Stomach (tissue), 9 donors: ENCODE data around the gene FTHL17. TPM values are rescaled to one million over a fixed set of nuclear protein-coding genes. Genes with fewer than 3 reads are reported as not detected.

Source experiments
- DNase-seq, 2 donors: peaks; one replicate each; pipeline versions ENCODE4 v3.0.0 to v3.0.0-alpha.2; 2013 to 2019
- H3K27ac ChIP-seq, 5 donors: fragments of 200-600 bp in 4 of 5; sonication (generic) in 4 of 5; one replicate each; pipeline ENCODE4 v1.5.1; 2013 to 2019; ENCODE audit warnings: mild to moderate bottlenecking in 1 of 5, moderate library complexity in 1 of 5
- H3K27me3 ChIP-seq, 3 donors: fragments of 200-600 bp; sonication (generic); one replicate each; pipeline ENCODE4 v1.5.1; 2017 to 2019; ENCODE audit warnings: mixed run types in 1 of 3
- H3K36me3 ChIP-seq, 4 donors: fragments of 200-600 bp; sonication (generic); 1 replicate in 3 of 4; 2 replicates in 1 of 4; pipeline ENCODE4 v1.5.1; 2016 to 2019
- H3K4me1 ChIP-seq, 4 donors: fragments of 200-600 bp; sonication (generic); one replicate each; pipeline ENCODE4 v1.5.1; 2016 to 2019
- H3K4me3 ChIP-seq, 4 donors: fragments of 200-600 bp; sonication (generic) in 3 of 4; one replicate each; pipeline ENCODE4 v1.5.1; 2016 to 2019; ENCODE audit warnings: mild to moderate bottlenecking in 1 of 4
- H3K9me3 ChIP-seq, 4 donors: fragments of 200-600 bp; sonication (generic); one replicate each; pipeline ENCODE4 v1.5.1; 2016 to 2019
- CTCF ChIP-seq, 7 experiments: fragments of 450-650 bp in 4 of 7; fragments of 200-600 bp in 3 of 7; sonication (generic) in 3 of 7; IDR thresholded peaks; one replicate each; pipeline ENCODE4 v1.5.1; 2016 to 2019; ENCODE audit warnings: antibody characterized with exemption in 7 of 7, control low read depth in 2 of 7, mild to moderate bottlenecking in 1 of 7
- EP300 ChIP-seq: sonication (generic); formaldehyde crosslinking; IDR thresholded peaks from one replicate; pipeline ENCODE4 v1.6.1; 2017; ENCODE audit warnings: antibody characterized with exemption
- POLR2A ChIP-seq, 4 donors: fragments of 450-650 bp; IDR thresholded peaks; one replicate each; pipeline ENCODE4 v1.6.1; 2016; ENCODE audit warnings: antibody characterized with exemption in 4 of 4, control low read depth in 2 of 4, mild to moderate bottlenecking in 1 of 4, moderate library complexity in 1 of 4
- POLR2AphosphoS5 ChIP-seq, 3 donors: sonication (generic); formaldehyde crosslinking; IDR thresholded peaks; one replicate each; pipeline ENCODE4 v1.6.1; 2016; ENCODE audit warnings: antibody characterized with exemption in 3 of 3
- WGBS, 5 donors: extraction: QIAGEN DNeasy Blood & Tissue Kit in 3 of 5; methylation state at CpG; one replicate each; pipeline versions ENCODE4 v1.1.5 to v1.1.7; 2013 to 2018; 5-methylcytosine and 5-hydroxymethylcytosine counted together
- intact Hi-C: fragments of 100-400 bp; cut with DNase I; formaldehyde crosslinking; loops from one replicate; pipeline ENCODE4 v1.15.1; 2023; ENCODE audit warnings: low total_unique reads
- polyA plus RNA-seq, 3 donors: library from polyadenylated mRNA; stranded (reverse); fragments of 200-250 nt; gene quantifications; one replicate each; pipeline ENCODE4 v1.2.3, GENCODE V29; 2013
- total RNA-seq, 5 donors: library from RNA; depleted of rRNA; stranded (reverse); fragments of >200 nt; gene quantifications; one replicate each; pipeline versions ENCODE4 v1.1.0 to v1.2.3, GENCODE V29; 2014 to 2016
- donor health status: healthy with polysubstance abuse.
- donor health status: Bipolar disorder and iron deficiency.
- donor health status: healthy.

FTHL17 gene
- total and polyA plus RNA-seq, 8 donors: not detected

GRCh38 chrX:31074522-31074921 lies 2.7 kb upstream of the FTHL17 start:
- WGBS, 5 donors: 69 to 94% (median 87%) methylated on average over 2 of the region's 2 CpGs
- H3K27me3 ChIP-seq: no peaks in the 10 kb centered on the region
- H3K27ac ChIP-seq: no peak overlapping the region
- no peak for DNase-seq
- no peak overlapping the region for H3K4me3 ChIP-seq
- H3K4me1 ChIP-seq: no peaks in the 10 kb centered on the region
- peaks cover 0 to 28% (median 10%) of the 10 kb centered on the region in 4 donors for H3K9me3 ChIP-seq
- TF ChIP-seq EP300 (no peak), POLR2AphosphoS5 (IDR thresholded peaks at IDR 0.05) (no peak), CTCF (IDR thresholded peaks at IDR 0.05) (no peak)
- intact Hi-C loops: no loop called here
- H3K36me3 ChIP-seq: no peaks in the 10 kb centered on the region

- 81 to 92% (median 90%) methylated on average over 5 to 18 of the region's 18 CpGs for WGBS, 5 donors
- intact Hi-C loops: no loop called here
These were observed 579 bp downstream of the FTHL17 start for GRCh38 chrX:31071262-31071661.

GRCh38 chrX:31070057-31070468 lies 1.8 kb downstream of the FTHL17 start:
- no peak for TF ChIP-seq CTCF (IDR thresholded peaks at IDR 0.05)
- no peak for TF ChIP-seq EP300
- no peak for TF ChIP-seq POLR2A (IDR thresholded peaks at IDR 0.05)
- intact Hi-C loops: no loop called here

More at GRCh38 chrX:31071262-31071661, 579 bp downstream of the FTHL17 start:
- H3K27me3 ChIP-seq: no peaks in the 10 kb centered on the region
- H3K36me3 ChIP-seq: no peaks in the 10 kb centered on the region
- no peak overlapping the region for H3K27ac ChIP-seq
- TF ChIP-seq EP300 (no peak), CTCF (IDR thresholded peaks at IDR 0.05) (no peak), POLR2A (IDR thresholded peaks at IDR 0.05) (no peak), POLR2AphosphoS5 (IDR thresholded peaks at IDR 0.05) (no peak)
- DNase-seq: no peak
- H3K4me3 ChIP-seq: no peak overlapping the region
- H3K4me1 ChIP-seq: no peaks in the 10 kb centered on the region
- H3K9me3 ChIP-seq: peaks cover 0 to 20% (median 9%) of the 10 kb centered on the region in 4 donors

GRCh38 chrX:31063114-31063513 lies 8.7 kb downstream of the FTHL17 start:
- intact Hi-C loops: no loop called here
- H3K4me1 ChIP-seq: no peaks in the 10 kb centered on the region
- TF ChIP-seq CTCF (IDR thresholded peaks at IDR 0.05) (no peak), POLR2AphosphoS5 (IDR thresholded peaks at IDR 0.05) (no peak), POLR2A (IDR thresholded peaks at IDR 0.05) (no peak), EP300 (no peak)
- no peak overlapping the region for H3K4me3 ChIP-seq
- H3K27me3 ChIP-seq: no peaks in the 10 kb centered on the region
- H3K27ac ChIP-seq: no peak overlapping the region
- H3K36me3 ChIP-seq: no peaks in the 10 kb centered on the region
- DNase-seq: no peak
- H3K9me3 ChIP-seq: no peaks in the 10 kb centered on the region
- 73 to 100% (median 84%) methylated on average over 1 of the region's 1 CpG for WGBS, 5 donors

More at GRCh38 chrX:31070057-31070468, 1.8 kb downstream of the FTHL17 start:
- DNase-seq: no peak
- H3K4me1 ChIP-seq: no peaks in the 10 kb centered on the region
- H3K9me3 ChIP-seq: peaks cover 0 to 19% (median 5%) of the 10 kb centered on the region in 4 donors
- H3K27ac ChIP-seq: no peak overlapping the region
- no peaks in the 10 kb centered on the region for H3K36me3 ChIP-seq
- H3K27me3 ChIP-seq: no peaks in the 10 kb centered on the region
- no peak overlapping the region for H3K4me3 ChIP-seq
